Measurements from ENCODE around the gene ZNF22.

Gene ZNF22

DNA sequence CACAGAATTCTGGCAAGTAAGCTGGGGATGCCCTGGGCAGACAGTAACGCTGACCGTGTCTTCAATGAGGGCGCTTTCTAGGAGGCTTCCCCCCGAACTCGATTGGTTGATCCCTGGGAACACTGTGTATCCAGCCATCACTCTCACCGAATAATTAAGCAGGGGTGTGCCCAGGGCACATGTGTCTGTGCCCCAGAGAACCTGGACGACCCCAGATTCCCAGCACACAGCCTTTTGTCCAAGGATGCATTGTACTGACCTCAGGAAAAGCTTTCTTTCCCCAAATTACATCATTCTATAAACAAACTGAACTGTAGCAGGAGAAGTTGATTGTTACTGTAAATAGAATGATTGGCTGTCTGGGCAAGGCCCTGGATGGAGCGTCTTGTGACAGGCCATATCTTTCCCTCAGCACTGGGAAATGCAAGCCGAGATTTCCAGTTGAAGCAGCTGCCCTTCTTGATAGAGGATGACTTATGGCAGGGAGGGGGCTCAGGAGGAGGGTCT, 15.5 kb upstream of the ZNF22 start:
- DNase-seq (ENCODE audit: insufficient read length, low spot score) (no peak), FAIRE-seq (no peak)
- no peak for TF ChIP-seq POLR2A (IDR thresholded peaks at IDR 0.05; ENCODE audit: low read depth, low read length)

GRCh38 chr10:44986179-44986578, 14.5 kb upstream of the ZNF22 start:
- DNase-seq (ENCODE audit: insufficient read length, low spot score) (no peak), FAIRE-seq (no peak)

DNA sequence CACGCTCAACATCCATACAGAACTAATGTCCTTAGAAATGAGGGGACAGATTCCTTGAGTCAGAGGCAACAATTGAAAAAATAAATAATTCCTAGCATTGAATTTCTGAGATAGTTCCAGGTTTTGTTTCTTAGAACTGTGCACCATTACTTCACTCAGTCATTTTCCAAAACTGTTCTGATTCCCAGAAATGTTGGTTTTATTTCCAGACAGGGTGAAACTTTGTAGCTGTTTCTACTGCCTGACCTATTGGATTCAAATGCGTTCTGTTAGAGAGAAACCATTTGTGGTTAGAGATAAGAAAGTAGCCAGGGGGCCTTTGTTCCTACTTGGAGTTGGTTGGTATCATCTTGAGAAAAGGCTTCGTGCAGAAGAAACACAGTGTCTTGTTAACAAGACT, 14.1 kb upstream of the ZNF22 start:
- FAIRE-seq, result no peak
- TF ChIP-seq POLR2A (IDR thresholded peaks at IDR 0.05; ENCODE audit: low read depth, low read length), result no peak

More at GRCh38 chr10:44986179-44986578, 14.5 kb upstream of the ZNF22 start:
- TF ChIP-seq POLR2A (IDR thresholded peaks at IDR 0.05; ENCODE audit: low read depth, low read length), result no peak

DNA sequence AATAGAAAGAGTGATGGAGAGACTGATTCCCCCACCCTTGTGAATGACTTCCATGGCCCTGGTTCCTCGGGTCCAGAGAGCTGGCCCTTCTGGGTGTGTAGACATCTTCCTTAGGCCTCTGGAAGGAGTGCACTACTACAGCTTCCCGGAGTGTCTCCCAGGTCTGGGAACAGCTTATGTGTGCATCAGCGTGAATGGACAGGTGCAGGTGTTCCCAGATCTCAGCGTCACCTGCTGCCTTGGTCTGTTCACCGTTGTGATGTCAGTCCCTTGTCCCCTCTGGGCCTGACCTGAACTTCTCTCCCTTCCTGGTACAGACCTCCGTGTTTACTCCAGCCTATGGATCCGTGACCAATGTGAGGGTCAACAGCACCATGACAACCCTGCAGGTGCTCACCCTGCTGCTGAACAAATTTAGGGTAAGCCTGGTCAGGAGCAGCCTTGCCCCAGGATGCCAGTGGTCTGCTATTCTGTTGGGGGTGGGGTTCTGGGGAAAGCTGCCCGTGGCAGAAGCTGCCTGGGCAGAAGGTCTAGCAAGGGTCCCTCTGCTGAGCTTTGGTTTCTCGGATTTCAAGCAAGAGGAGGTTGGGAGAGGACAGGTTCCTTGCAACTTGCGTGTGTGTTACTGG, 11.7 kb upstream of the ZNF22 start:
- no peak for TF ChIP-seq POLR2A (IDR thresholded peaks at IDR 0.05; ENCODE audit: low read depth, low read length)
- no peak for DNase-seq (ENCODE audit: insufficient read length, low spot score)

More for the DNA sequence above, 14.1 kb upstream of the ZNF22 start:
- no peak for DNase-seq (ENCODE audit: insufficient read length, low spot score)

DNA sequence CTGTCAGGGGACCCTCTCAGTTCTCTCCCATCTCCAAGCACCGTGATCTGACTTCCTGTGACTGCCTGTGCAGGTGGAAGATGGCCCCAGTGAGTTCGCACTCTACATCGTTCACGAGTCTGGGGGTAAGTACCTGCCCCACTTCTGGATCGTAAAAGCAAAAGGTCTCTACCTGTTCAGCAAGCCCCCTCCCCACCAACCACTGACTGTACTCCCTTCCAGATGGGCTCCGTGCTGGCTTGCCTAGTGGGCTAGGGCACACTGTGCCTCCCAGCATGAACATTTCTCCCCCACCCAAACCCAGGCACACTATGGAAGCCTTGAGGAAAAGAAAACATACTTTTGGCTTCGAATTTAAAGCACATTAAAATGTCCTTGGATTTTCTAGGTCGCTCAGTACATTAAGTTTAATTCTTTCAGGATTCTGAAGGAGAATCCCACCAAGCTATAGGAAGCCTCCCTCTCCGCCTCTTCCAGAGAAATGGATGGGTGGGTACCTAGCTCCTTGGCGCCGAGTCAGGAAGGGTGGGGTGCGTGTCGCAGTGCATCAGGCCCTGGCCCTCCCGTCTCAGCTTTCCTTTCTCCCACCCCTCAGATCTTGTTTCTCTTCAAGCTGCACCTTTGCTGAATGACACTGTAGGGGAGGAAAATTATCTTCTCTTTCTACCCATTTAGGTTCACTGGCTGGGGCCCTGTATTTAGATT, 11.0 kb upstream of the ZNF22 start:
- DNase-seq (ENCODE audit: insufficient read length, low spot score) (no peak), FAIRE-seq (no peak)
- TF ChIP-seq POLR2A (IDR thresholded peaks at IDR 0.05; ENCODE audit: low read depth, low read length), result no peak

More for the DNA sequence above, 11.7 kb upstream of the ZNF22 start:
- FAIRE-seq, result no peak

GRCh38 chr10:44990302-44990655, 10.4 kb upstream of the ZNF22 start:
- no peak for FAIRE-seq
- no peak for TF ChIP-seq POLR2A (IDR thresholded peaks at IDR 0.05; ENCODE audit: low read depth, low read length)
- no peak for DNase-seq (ENCODE audit: insufficient read length, low spot score)

DNA sequence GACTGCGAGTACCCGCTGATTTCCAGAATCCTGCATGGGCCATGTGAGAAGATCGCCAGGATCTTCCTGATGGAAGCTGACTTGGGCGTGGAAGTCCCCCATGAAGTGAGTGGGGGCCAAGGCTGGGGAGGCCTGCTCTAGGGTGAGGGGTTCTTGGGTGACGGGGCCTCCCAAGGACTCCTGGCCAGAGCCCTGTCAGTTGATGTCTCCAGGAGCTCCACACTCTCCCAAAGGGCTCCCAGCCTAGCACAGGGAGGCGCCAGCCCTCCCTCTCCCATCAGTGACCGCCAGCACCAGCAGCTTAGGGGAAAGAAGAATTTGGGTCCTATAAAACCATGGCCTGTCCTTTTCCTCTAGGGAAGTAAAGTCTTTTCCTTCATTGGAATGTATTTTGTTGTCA, 9.8 kb upstream of the ZNF22 start:
- no peak for FAIRE-seq
- no peak for DNase-seq (ENCODE audit: insufficient read length, low spot score)
- no peak for TF ChIP-seq POLR2A (IDR thresholded peaks at IDR 0.05; ENCODE audit: low read depth, low read length)

DNA sequence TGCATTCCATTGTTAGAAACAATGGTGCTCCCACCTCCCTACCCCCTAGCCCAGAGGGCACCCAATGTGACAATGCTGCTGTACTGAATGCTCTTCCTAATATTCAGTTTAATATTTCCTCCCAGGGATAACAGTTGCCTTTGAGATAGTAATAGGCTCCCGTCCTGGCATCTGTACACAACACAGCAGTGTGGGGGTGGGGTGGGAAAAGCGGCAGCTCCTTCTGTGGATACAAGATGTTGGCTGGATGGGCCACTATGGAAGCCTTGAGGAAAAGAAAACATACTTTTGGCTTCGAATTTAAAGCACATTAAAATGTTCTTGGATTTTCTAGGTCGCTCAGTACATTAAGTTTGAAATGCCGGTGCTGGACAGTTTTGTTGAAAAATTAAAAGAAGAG, 9.2 kb upstream of the ZNF22 start:
- TF ChIP-seq POLR2A (IDR thresholded peaks at IDR 0.05; ENCODE audit: low read depth, low read length), result no peak
- no peak for FAIRE-seq
- DNase-seq (ENCODE audit: insufficient read length, low spot score), result no peak

- FAIRE-seq (no peak), DNase-seq (ENCODE audit: insufficient read length, low spot score) (no peak)
- TF ChIP-seq POLR2A (IDR thresholded peaks at IDR 0.05; ENCODE audit: low read depth, low read length), result no peak
These were observed 8.5 kb upstream of the ZNF22 start for GRCh38 chr10:44992070-44992731.

- no peak for FAIRE-seq
- DNase-seq (ENCODE audit: insufficient read length, low spot score), result no peak
These were observed 7.9 kb upstream of the ZNF22 start for GRCh38 chr10:44992732-44993225.

DNA sequence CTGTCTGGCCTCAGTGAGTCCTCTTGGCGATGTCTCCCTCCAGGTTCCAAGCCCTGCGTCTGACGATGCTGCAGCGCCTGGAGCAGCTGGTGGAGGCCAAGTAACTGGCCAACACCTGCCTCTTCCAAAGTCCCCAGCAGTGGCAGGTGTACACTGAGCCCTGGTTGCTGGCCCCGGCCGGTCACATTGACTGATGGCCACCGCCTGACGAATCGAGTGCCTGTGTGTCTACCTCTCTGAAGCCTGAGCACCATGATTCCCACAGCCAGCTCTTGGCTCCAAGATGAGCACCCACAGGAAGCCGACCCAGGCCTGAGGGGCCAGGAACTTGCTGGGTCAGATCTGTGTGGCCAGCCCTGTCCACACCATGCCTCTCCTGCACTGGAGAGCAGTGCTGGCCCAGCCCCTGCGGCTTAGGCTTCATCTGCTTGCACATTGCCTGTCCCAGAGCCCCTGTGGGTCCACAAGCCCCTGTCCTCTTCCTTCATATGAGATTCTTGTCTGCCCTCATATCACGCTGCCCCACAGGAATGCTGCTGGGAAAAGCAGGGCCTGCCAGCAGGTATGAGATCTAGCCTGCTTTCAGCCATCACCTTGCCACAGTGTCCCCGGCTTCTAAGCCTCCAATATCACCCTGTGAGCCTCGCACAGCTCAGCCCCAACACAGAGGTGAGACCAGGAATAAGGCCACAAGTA, 7.3 kb upstream of the ZNF22 start:
- no peak for TF ChIP-seq POLR2A (IDR thresholded peaks at IDR 0.05; ENCODE audit: low read depth, low read length)
- FAIRE-seq, result no peak
- DNase-seq (ENCODE audit: insufficient read length, low spot score), result no peak

More at GRCh38 chr10:44992732-44993225, 7.9 kb upstream of the ZNF22 start:
- no peak for TF ChIP-seq POLR2A (IDR thresholded peaks at IDR 0.05; ENCODE audit: low read depth, low read length)

GRCh38 chr10:44993922-44994751, 6.6 kb upstream of the ZNF22 start:
- no peak for FAIRE-seq
- TF ChIP-seq POLR2A (IDR thresholded peaks at IDR 0.05; ENCODE audit: low read depth, low read length), result no peak
- DNase-seq (ENCODE audit: insufficient read length, low spot score), result no peak

Measured in H54 (cell line).